ENCODE results near the gene PNP.

GRCh38 chr14:20501346-20501745, 32.1 kb downstream of the PNP start:
- TF ChIP-seq CTCF (tag by site-specific recombination; IDR thresholded peaks at IDR 0.05) (no peak), SP2 (tag by site-specific recombination; IDR thresholded peaks at IDR 0.05) (no peak), ZSCAN23 (tag by site-specific recombination; IDR thresholded peaks at IDR 0.05) (no peak), ZNF274 (IDR thresholded peaks at IDR 0.05; ENCODE audit: low read length) (no peak), ZNF274 (tag by site-specific recombination; IDR thresholded peaks at IDR 0.05; ENCODE audit: borderline replicate concordance) (no peak), KLF9 (tag by site-specific recombination; IDR thresholded peaks at IDR 0.05; ENCODE audit: low read depth) (no peak), SETDB1 (IDR thresholded peaks at IDR 0.05; ENCODE audit: insufficient read length, low read length) (no peak), ZNF561 (tag by site-specific recombination; IDR thresholded peaks at IDR 0.05; ENCODE audit: borderline replicate concordance) (no peak), YY2 (tag by site-specific recombination; IDR thresholded peaks at IDR 0.05) (no peak), ZNF19 (tag by site-specific recombination; IDR thresholded peaks at IDR 0.05; ENCODE audit: low read depth) (no peak)
- TF ChIP-seq, protein P1, sequence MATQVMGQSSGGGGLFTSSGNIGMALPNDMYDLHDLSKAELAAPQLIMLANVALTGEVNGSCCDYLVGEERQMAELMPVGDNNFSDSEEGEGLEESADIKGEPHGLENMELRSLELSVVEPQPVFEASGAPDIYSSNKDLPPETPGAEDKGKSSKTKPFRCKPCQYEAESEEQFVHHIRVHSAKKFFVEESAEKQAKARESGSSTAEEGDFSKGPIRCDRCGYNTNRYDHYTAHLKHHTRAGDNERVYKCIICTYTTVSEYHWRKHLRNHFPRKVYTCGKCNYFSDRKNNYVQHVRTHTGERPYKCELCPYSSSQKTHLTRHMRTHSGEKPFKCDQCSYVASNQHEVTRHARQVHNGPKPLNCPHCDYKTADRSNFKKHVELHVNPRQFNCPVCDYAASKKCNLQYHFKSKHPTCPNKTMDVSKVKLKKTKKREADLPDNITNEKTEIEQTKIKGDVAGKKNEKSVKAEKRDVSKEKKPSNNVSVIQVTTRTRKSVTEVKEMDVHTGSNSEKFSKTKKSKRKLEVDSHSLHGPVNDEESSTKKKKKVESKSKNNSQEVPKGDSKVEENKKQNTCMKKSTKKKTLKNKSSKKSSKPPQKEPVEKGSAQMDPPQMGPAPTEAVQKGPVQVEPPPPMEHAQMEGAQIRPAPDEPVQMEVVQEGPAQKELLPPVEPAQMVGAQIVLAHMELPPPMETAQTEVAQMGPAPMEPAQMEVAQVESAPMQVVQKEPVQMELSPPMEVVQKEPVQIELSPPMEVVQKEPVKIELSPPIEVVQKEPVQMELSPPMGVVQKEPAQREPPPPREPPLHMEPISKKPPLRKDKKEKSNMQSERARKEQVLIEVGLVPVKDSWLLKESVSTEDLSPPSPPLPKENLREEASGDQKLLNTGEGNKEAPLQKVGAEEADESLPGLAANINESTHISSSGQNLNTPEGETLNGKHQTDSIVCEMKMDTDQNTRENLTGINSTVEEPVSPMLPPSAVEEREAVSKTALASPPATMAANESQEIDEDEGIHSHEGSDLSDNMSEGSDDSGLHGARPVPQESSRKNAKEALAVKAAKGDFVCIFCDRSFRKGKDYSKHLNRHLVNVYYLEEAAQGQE (tag by site-specific recombination; IDR thresholded peaks at IDR 0.05): no peak

Data from HEK293 (cell line).